ENCODE results near the gene FUBP1.

DNA sequence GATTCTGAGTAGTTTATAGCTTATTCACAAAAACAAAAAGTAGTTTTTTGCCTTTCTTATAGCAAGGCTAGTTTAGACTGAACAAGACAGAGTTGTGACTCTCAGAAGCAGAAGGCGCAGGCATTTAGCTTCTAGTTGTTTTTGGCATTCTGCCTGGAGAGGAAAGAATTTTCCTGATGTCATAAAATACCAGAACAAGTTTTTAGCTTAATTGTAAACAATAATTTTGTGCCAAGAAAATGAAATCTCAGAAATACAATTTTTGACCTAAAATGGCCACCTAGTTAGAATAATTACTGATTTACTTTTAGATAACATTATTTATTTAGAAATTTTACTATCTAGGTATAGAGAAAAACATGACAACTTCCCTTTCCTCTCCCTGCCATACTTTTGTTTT lies 26.9 kb upstream of the FUBP1 start:
- TF ChIP-seq, protein P1, sequence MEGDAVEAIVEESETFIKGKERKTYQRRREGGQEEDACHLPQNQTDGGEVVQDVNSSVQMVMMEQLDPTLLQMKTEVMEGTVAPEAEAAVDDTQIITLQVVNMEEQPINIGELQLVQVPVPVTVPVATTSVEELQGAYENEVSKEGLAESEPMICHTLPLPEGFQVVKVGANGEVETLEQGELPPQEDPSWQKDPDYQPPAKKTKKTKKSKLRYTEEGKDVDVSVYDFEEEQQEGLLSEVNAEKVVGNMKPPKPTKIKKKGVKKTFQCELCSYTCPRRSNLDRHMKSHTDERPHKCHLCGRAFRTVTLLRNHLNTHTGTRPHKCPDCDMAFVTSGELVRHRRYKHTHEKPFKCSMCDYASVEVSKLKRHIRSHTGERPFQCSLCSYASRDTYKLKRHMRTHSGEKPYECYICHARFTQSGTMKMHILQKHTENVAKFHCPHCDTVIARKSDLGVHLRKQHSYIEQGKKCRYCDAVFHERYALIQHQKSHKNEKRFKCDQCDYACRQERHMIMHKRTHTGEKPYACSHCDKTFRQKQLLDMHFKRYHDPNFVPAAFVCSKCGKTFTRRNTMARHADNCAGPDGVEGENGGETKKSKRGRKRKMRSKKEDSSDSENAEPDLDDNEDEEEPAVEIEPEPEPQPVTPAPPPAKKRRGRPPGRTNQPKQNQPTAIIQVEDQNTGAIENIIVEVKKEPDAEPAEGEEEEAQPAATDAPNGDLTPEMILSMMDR (IDR thresholded peaks at IDR 0.05): no peak
- TF ChIP-seq POLR2A (IDR thresholded peaks at IDR 0.05): no peak
